Keratinocyte (primary cell): ENCODE results near the gene SEC16B.

ENCODE experiments used
- EZH2 ChIP-seq: IDR thresholded peaks from one replicate; pipeline ENCODE4 v1.6.1; 2012; ENCODE audit warnings: inconsistent platforms, mild to moderate bottlenecking, low read length, moderate library complexity
- TF ChIP-seq, protein P1 (sequence below), 3 experiments: IDR thresholded peaks in 1 of 3; conservative IDR thresholded peaks in 1 of 3; optimal IDR thresholded peaks in 1 of 3; 2 replicates in 2 of 3; 3 replicates in 1 of 3; pipeline versions ENCODE3 to v1.5.1; 2011; ENCODE audit warnings: low read length in 3 of 3, mild to moderate bottlenecking in 3 of 3, moderate library complexity in 2 of 3, control low read depth in 1 of 3, inconsistent platforms in 1 of 3; ENCODE audit not compliant: insufficient read depth in 2 of 3; ENCODE audit errors: extremely low read depth in 1 of 3

DNA sequence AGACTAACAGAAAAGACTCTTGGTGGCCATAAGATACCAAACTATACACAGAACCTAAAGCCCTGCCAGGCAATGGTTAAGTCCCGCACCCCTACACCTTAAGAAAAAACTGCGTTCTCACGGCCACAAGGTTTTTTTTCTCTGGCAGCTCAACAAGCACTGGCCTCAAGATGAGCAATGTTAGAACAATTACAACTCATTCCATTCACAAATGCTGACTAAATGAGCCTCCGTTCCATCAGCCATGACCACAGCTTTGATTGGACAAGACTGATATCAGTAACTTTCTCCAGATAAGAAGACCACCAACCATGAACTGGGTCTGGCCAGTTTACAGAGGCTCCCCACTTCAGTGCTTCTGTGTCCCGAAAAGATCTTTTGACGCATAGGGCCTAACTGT is 31.9 kb downstream of the SEC16B start:
- TF ChIP-seq, protein P1, sequence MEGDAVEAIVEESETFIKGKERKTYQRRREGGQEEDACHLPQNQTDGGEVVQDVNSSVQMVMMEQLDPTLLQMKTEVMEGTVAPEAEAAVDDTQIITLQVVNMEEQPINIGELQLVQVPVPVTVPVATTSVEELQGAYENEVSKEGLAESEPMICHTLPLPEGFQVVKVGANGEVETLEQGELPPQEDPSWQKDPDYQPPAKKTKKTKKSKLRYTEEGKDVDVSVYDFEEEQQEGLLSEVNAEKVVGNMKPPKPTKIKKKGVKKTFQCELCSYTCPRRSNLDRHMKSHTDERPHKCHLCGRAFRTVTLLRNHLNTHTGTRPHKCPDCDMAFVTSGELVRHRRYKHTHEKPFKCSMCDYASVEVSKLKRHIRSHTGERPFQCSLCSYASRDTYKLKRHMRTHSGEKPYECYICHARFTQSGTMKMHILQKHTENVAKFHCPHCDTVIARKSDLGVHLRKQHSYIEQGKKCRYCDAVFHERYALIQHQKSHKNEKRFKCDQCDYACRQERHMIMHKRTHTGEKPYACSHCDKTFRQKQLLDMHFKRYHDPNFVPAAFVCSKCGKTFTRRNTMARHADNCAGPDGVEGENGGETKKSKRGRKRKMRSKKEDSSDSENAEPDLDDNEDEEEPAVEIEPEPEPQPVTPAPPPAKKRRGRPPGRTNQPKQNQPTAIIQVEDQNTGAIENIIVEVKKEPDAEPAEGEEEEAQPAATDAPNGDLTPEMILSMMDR (optimal IDR thresholded peaks at IDR 0.05 in 1 of 3, IDR thresholded peaks at IDR 0.05 in 1 of 3, conservative IDR thresholded peaks at IDR 0.05 in 1 of 3; ENCODE audit: extremely low read depth in 1 of 3, insufficient read depth in 2 of 3, low read length in 3 of 3): no peak
- no peak for TF ChIP-seq EZH2
